ENCODE data around the gene CYBA.

CYBA gene

GRCh38 chr16:88627531-88628411 is 23.1 kb downstream of the CYBA start:
- DNase-seq: no peak

- DNase-seq: no peak
These were observed 24.2 kb downstream of the CYBA start for GRCh38 chr16:88626646-88627045.

GRCh38 chr16:88624977-88625576 is 25.8 kb downstream of the CYBA start:
- DNase-seq: no peak

- DNase-seq: no peak
These were observed 26.4 kb downstream of the CYBA start for GRCh38 chr16:88624481-88624880.

GRCh38 chr16:88623858-88624257 is 27.0 kb downstream of the CYBA start:
- DNase-seq: no peak

- no peak for DNase-seq
These were observed 28.0 kb downstream of the CYBA start for GRCh38 chr16:88622866-88623265.

GRCh38 chr16:88622125-88622524 is 28.7 kb downstream of the CYBA start:
- DNase-seq: no peak

GRCh38 chr16:88619859-88620815 is 30.7 kb downstream of the CYBA start:
- no peak for DNase-seq

GRCh38 chr16:88618956-88619667 is 31.7 kb downstream of the CYBA start:
- no peak for DNase-seq

- DNase-seq: no peak
These were observed 32.5 kb downstream of the CYBA start for GRCh38 chr16:88618182-88618955.

GRCh38 chr16:88617268-88618031 is 33.4 kb downstream of the CYBA start:
- DNase-seq: peak; percentile 83

- DNase-seq: no peak
These were observed 34.1 kb downstream of the CYBA start for GRCh38 chr16:88616736-88617135.

GRCh38 chr16:88616320-88616719 is 34.5 kb downstream of the CYBA start:
- peak; percentile 25 for DNase-seq

- DNase-seq: no peak
These were observed 35.9 kb downstream of the CYBA start for GRCh38 chr16:88614818-88615580.

- DNase-seq: no peak
These were observed 36.7 kb downstream of the CYBA start for GRCh38 chr16:88613911-88614817.

GRCh38 chr16:88613293-88613692 is 37.6 kb downstream of the CYBA start:
- no peak for DNase-seq

GRCh38 chr16:88610909-88611812 is 39.7 kb downstream of the CYBA start:
- no peak for DNase-seq

GRCh38 chr16:88610080-88610479 is 40.8 kb downstream of the CYBA start:
- DNase-seq: no peak

All from DMS53 (cell line).